Measurements from ENCODE around the gene GREM2. TPM values are rescaled to one million over a fixed set of nuclear protein-coding genes. Genes with fewer than 3 reads are reported as not detected.

Gene GREM2
- total and polyA plus RNA-seq, 9 of the 15 experiments (the other 6 are each of a cell fraction or from before 2014, with no cell fraction given), result 0.01 to 0.07 (median 0.05) TPM; not detected in 5

GRCh38 chr1:240517891-240518290 lies 94.1 kb downstream of the GREM2 start (continued):
- TF ChIP-seq, protein P1, sequence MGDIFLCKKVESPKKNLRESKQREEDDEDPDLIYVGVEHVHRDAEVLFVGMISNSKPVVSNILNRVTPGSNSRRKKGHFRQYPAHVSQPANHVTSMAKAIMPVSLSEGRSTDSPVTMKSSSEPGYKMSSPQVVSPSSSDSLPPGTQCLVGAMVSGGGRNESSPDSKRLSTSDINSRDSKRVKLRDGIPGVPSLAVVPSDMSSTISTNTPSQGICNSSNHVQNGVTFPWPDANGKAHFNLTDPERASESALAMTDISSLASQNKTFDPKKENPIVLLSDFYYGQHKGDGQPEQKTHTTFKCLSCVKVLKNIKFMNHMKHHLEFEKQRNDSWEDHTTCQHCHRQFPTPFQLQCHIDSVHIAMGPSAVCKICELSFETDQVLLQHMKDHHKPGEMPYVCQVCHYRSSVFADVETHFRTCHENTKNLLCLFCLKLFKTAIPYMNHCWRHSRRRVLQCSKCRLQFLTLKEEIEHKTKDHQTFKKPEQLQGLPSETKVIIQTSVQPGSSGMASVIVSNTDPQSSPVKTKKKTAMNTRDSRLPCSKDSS (IDR thresholded peaks at IDR 0.05; ENCODE audit: low read depth, partially characterized antibody), result no peak
- TF ChIP-seq, protein P2, sequence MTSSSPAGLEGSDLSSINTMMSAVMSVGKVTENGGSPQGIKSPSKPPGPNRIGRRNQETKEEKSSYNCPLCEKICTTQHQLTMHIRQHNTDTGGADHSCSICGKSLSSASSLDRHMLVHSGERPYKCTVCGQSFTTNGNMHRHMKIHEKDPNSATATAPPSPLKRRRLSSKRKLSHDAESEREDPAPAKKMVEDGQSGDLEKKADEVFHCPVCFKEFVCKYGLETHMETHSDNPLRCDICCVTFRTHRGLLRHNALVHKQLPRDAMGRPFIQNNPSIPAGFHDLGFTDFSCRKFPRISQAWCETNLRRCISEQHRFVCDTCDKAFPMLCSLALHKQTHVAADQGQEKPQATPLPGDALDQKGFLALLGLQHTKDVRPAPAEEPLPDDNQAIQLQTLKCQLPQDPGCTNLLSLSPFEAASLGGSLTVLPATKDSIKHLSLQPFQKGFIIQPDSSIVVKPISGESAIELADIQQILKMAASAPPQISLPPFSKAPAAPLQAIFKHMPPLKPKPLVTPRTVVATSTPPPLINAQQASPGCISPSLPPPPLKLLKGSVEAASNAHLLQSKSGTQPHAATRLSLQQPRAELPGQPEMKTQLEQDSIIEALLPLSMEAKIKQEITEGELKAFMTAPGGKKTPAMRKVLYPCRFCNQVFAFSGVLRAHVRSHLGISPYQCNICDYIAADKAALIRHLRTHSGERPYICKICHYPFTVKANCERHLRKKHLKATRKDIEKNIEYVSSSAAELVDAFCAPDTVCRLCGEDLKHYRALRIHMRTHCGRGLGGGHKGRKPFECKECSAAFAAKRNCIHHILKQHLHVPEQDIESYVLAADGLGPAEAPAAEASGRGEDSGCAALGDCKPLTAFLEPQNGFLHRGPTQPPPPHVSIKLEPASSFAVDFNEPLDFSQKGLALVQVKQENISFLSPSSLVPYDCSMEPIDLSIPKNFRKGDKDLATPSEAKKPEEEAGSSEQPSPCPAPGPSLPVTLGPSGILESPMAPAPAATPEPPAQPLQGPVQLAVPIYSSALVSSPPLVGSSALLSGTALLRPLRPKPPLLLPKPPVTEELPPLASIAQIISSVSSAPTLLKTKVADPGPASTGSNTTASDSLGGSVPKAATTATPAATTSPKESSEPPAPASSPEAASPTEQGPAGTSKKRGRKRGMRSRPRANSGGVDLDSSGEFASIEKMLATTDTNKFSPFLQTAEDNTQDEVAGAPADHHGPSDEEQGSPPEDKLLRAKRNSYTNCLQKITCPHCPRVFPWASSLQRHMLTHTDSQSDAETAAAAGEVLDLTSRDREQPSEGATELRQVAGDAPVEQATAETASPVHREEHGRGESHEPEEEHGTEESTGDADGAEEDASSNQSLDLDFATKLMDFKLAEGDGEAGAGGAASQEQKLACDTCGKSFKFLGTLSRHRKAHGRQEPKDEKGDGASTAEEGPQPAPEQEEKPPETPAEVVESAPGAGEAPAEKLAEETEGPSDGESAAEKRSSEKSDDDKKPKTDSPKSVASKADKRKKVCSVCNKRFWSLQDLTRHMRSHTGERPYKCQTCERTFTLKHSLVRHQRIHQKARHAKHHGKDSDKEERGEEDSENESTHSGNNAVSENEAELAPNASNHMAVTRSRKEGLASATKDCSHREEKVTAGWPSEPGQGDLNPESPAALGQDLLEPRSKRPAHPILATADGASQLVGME (CRISPR knock-in tag; IDR thresholded peaks at IDR 0.05), result no peak
- TF ChIP-seq, protein P3, sequence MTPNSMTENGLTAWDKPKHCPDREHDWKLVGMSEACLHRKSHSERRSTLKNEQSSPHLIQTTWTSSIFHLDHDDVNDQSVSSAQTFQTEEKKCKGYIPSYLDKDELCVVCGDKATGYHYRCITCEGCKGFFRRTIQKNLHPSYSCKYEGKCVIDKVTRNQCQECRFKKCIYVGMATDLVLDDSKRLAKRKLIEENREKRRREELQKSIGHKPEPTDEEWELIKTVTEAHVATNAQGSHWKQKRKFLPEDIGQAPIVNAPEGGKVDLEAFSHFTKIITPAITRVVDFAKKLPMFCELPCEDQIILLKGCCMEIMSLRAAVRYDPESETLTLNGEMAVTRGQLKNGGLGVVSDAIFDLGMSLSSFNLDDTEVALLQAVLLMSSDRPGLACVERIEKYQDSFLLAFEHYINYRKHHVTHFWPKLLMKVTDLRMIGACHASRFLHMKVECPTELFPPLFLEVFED (CRISPR knock-in tag; conservative IDR thresholded peaks at IDR 0.05), result no peak
- TF ChIP-seq CLOCK (CRISPR knock-in tag; IDR thresholded peaks at IDR 0.05; ENCODE audit: borderline replicate concordance), result no peak
- TF ChIP-seq MIER1 (IDR thresholded peaks at IDR 0.05; ENCODE audit: low read depth), result no peak
- no peak for TF ChIP-seq MNT (conservative IDR thresholded peaks at IDR 0.05)
- no peak for TF ChIP-seq SNAPC5 (CRISPR knock-in tag; IDR thresholded peaks at IDR 0.05)
- no peak for TF ChIP-seq FOXM1 (IDR thresholded peaks at IDR 0.05; ENCODE audit: low read depth)
- no peak for TF ChIP-seq FOXM1 (CRISPR knock-in tag; IDR thresholded peaks at IDR 0.05; ENCODE audit: low read depth)
- TF ChIP-seq JUN (IDR thresholded peaks at IDR 0.05; ENCODE audit: borderline replicate concordance, low read depth, low read length), result no peak
- TF ChIP-seq JUN (CRISPR knock-in tag; IDR thresholded peaks at IDR 0.05; ENCODE audit: borderline replicate concordance), result no peak

Data from K562 (cell line).